ENCODE data around the gene ADCY3.
A peak's percentile ranks its signal among the peaks of the same experiment; 100 is the strongest.

The ADCY3 gene

GRCh38 chr2:24872344-24873115, 47.5 kb downstream of the ADCY3 start:
- DNase-seq: no peak

GRCh38 chr2:24871852-24872333, 48.1 kb downstream of the ADCY3 start:
- DNase-seq: peak; percentile 22

GRCh38 chr2:24870891-24871705, 48.9 kb downstream of the ADCY3 start:
- DNase-seq: no peak

GRCh38 chr2:24870440-24870839, 49.6 kb downstream of the ADCY3 start:
- DNase-seq: no peak

GRCh38 chr2:24866946-24867345, 53.1 kb downstream of the ADCY3 start:
- no peak for DNase-seq

- DNase-seq: peak; percentile 57
Observed at GRCh38 chr2:24863641-24864040, 56.4 kb downstream of the ADCY3 start.

GRCh38 chr2:24861500-24861899, 58.5 kb downstream of the ADCY3 start:
- DNase-seq: no peak

GRCh38 chr2:24860631-24861030, 59.4 kb downstream of the ADCY3 start:
- DNase-seq: no peak

- no peak for DNase-seq
Observed at GRCh38 chr2:24859968-24860600, 60.0 kb downstream of the ADCY3 start.

GRCh38 chr2:24858996-24859395, 61.0 kb downstream of the ADCY3 start:
- DNase-seq: no peak

GRCh38 chr2:24857746-24858145, 62.3 kb downstream of the ADCY3 start:
- DNase-seq: no peak

- DNase-seq: no peak
Observed at GRCh38 chr2:24856791-24857211, 63.2 kb downstream of the ADCY3 start.

- DNase-seq: no peak
Observed at GRCh38 chr2:24855726-24856125, 64.3 kb downstream of the ADCY3 start.

GRCh38 chr2:24855022-24855622, 64.9 kb downstream of the ADCY3 start:
- DNase-seq: no peak

GRCh38 chr2:24853996-24854395, 66.0 kb downstream of the ADCY3 start:
- no peak for DNase-seq

- DNase-seq: no peak
Observed at GRCh38 chr2:24853046-24853445, 67.0 kb downstream of the ADCY3 start.

GRCh38 chr2:24852431-24853020, 67.5 kb downstream of the ADCY3 start:
- DNase-seq: no peak

- no peak for DNase-seq
Observed at GRCh38 chr2:24852026-24852425, 68.0 kb downstream of the ADCY3 start.

- no peak for DNase-seq
Observed at GRCh38 chr2:24850944-24851343, 69.1 kb downstream of the ADCY3 start.

- no peak for DNase-seq
Observed at GRCh38 chr2:24845691-24846090, 74.3 kb downstream of the ADCY3 start.

GRCh38 chr2:24844023-24844685, 75.9 kb downstream of the ADCY3 start:
- DNase-seq: no peak

- DNase-seq: no peak
Observed at GRCh38 chr2:24843330-24843860, 76.6 kb downstream of the ADCY3 start.
